Loucy (cell line): ENCODE results near the gene SYNDIG1.

Experiments used
- H2AFZ ChIP-seq: fragments of 200-600 bp; sonication (generic); 2 replicates; pipeline ENCODE4 v1.6.0; 2016; ENCODE audit warnings: antibody characterized with exemption, mild to moderate bottlenecking, low read length, moderate library complexity
- H3F3A ChIP-seq: fragments of 200-600 bp; 2 replicates; pipeline ENCODE4 v1.6.0; 2016; ENCODE audit warnings: antibody characterized with exemption, low read depth, mild to moderate bottlenecking
- H3K27me3 ChIP-seq: fragments of 200-600 bp; sonication (generic); 2 replicates; pipeline ENCODE4 v1.6.1; 2014; ENCODE audit warnings: low read length, mild to moderate bottlenecking; ENCODE audit not compliant: insufficient read depth, poor library complexity, severe bottlenecking
- H3K36me3 ChIP-seq: fragments of 200-600 bp; sonication (generic); 2 replicates; pipeline ENCODE4 v1.6.1; 2016; ENCODE audit warnings: low read length; ENCODE audit not compliant: insufficient read depth
- H3K4me1 ChIP-seq: fragments of 200-600 bp; sonication (generic); 2 replicates; pipeline ENCODE4 v1.5.1; 2014; ENCODE audit warnings: low read length, mild to moderate bottlenecking; ENCODE audit not compliant: insufficient read depth, poor library complexity, severe bottlenecking
- H3K4me2 ChIP-seq: fragments of 200-600 bp; sonication (generic); 2 replicates; pipeline ENCODE4 v1.6.0; 2014; ENCODE audit warnings: antibody characterized with exemption, low read length, low read depth, mild to moderate bottlenecking; ENCODE audit not compliant: poor library complexity, severe bottlenecking
- H3K4me3 ChIP-seq: fragments of 200-600 bp; sonication (generic); 2 replicates; pipeline ENCODE4 v1.5.1; 2014; ENCODE audit warnings: low read length, mild to moderate bottlenecking, mixed read lengths; ENCODE audit not compliant: poor library complexity, severe bottlenecking
- H3K79me2 ChIP-seq: fragments of 200-600 bp; sonication (generic); 2 replicates; pipeline ENCODE4 v1.6.1; 2014; ENCODE audit warnings: low read length; ENCODE audit not compliant: insufficient read depth
- H3K9ac ChIP-seq: fragments of 200-600 bp; sonication (generic); 2 replicates; pipeline ENCODE4 v1.6.0; 2014; ENCODE audit warnings: mild to moderate bottlenecking, low read depth, low read length, moderate library complexity; ENCODE audit not compliant: poor library complexity, severe bottlenecking
- H3K9me2 ChIP-seq: fragments of 200-600 bp; sonication (generic); replicated peaks from 2 replicates; pipeline ENCODE4 v1.6.1; 2016; ENCODE audit warnings: low read depth, low read length, mixed read lengths
- H3K9me3 ChIP-seq: fragments of 200-600 bp; sonication (generic); 2 replicates; pipeline ENCODE4 v1.6.1; 2014; ENCODE audit warnings: mild to moderate bottlenecking, antibody characterized with exemption, low read length, low read depth; ENCODE audit not compliant: insufficient read depth
- H4K20me1 ChIP-seq: fragments of 200-600 bp; sonication (generic); 2 replicates; pipeline ENCODE4 v1.6.0; 2014; ENCODE audit warnings: antibody characterized with exemption, low read length, mild to moderate bottlenecking; ENCODE audit not compliant: insufficient read depth, poor library complexity, severe bottlenecking
- EZH2phosphoT487 ChIP-seq: fragments of 200-600 bp; IDR thresholded peaks from 2 replicates; pipeline ENCODE4 v1.6.1; 2018; ENCODE audit warnings: antibody characterized with exemption, mild to moderate bottlenecking, moderate library complexity, borderline replicate concordance
- TF ChIP-seq, protein P1 (sequence below): fragments of 200-600 bp; sonication (generic); conservative IDR thresholded peaks from 2 replicates; pipeline ENCODE4 v1.5.1; 2014; ENCODE audit warnings: mild to moderate bottlenecking, antibody characterized with exemption, low read length

The SYNDIG1 gene

GRCh38 chr20:24577271-24577909 is 108.0 kb downstream of the SYNDIG1 start:
- Histone ChIP-seq H3K9me2 (no peaks in the 10 kb centered on the region), H3K79me2 (no peaks in the 10 kb centered on the region), H3K9ac (no peak overlapping the region), H2AFZ (no peak overlapping the region), H3K4me2 (no peak overlapping the region), H3K36me3 (no peaks in the 10 kb centered on the region), H3K4me1 (no peaks in the 10 kb centered on the region), H3K9me3 (no peaks in the 10 kb centered on the region; the same call in 1 of the 2 replicates), H4K20me1 (no peaks in the 10 kb centered on the region), H3F3A (no peaks in the 10 kb centered on the region), H3K27me3 (no peaks in the 10 kb centered on the region), H3K4me3 (no peak overlapping the region)
- TF ChIP-seq, protein P1, sequence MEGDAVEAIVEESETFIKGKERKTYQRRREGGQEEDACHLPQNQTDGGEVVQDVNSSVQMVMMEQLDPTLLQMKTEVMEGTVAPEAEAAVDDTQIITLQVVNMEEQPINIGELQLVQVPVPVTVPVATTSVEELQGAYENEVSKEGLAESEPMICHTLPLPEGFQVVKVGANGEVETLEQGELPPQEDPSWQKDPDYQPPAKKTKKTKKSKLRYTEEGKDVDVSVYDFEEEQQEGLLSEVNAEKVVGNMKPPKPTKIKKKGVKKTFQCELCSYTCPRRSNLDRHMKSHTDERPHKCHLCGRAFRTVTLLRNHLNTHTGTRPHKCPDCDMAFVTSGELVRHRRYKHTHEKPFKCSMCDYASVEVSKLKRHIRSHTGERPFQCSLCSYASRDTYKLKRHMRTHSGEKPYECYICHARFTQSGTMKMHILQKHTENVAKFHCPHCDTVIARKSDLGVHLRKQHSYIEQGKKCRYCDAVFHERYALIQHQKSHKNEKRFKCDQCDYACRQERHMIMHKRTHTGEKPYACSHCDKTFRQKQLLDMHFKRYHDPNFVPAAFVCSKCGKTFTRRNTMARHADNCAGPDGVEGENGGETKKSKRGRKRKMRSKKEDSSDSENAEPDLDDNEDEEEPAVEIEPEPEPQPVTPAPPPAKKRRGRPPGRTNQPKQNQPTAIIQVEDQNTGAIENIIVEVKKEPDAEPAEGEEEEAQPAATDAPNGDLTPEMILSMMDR, result no peak
- no peak for TF ChIP-seq EZH2phosphoT487

- Histone ChIP-seq H3K9ac (no peak overlapping the region), H3K4me1 (no peaks in the 10 kb centered on the region), H4K20me1 (no peaks in the 10 kb centered on the region), H2AFZ (no peak overlapping the region), H3K4me3 (no peak overlapping the region), H3K79me2 (no peaks in the 10 kb centered on the region), H3F3A (no peaks in the 10 kb centered on the region), H3K9me3 (no peaks in the 10 kb centered on the region; the same call in 1 of the 2 replicates), H3K27me3 (no peaks in the 10 kb centered on the region), H3K4me2 (no peak overlapping the region), H3K9me2 (no peaks in the 10 kb centered on the region), H3K36me3 (no peaks in the 10 kb centered on the region)
- TF ChIP-seq, protein P1, result no peak
- TF ChIP-seq EZH2phosphoT487, result no peak
Measured at GRCh38 chr20:24578567-24579415, 109.4 kb downstream of the SYNDIG1 start.

GRCh38 chr20:24579475-24579874 is 110.0 kb downstream of the SYNDIG1 start:
- Histone ChIP-seq H3K79me2 (no peaks in the 10 kb centered on the region), H4K20me1 (no peaks in the 10 kb centered on the region), H3K4me2 (no peak overlapping the region), H3K9me2 (no peaks in the 10 kb centered on the region), H3K9me3 (no peaks in the 10 kb centered on the region; the same call in 1 of the 2 replicates), H3K9ac (no peak overlapping the region), H3K4me1 (no peaks in the 10 kb centered on the region), H3K36me3 (no peaks in the 10 kb centered on the region), H2AFZ (no peak overlapping the region), H3K27me3 (no peaks in the 10 kb centered on the region), H3K4me3 (no peak overlapping the region), H3F3A (no peaks in the 10 kb centered on the region)
- TF ChIP-seq, protein P1, result no peak
- no peak for TF ChIP-seq EZH2phosphoT487
